DOHH2 (cell line): ENCODE results near the gene BCAR3.

ENCODE experiments used
- H3F3A ChIP-seq: fragments of 200-600 bp; sonication (generic), shearing (Covaris generic); 2 replicates; pipeline ENCODE4 v1.6.0; 2016; ENCODE audit warnings: antibody characterized with exemption, mild to moderate bottlenecking; ENCODE audit not compliant: control insufficient read depth, insufficient read depth
- H3K27ac ChIP-seq: fragments of 200-600 bp; sonication (generic); 2 replicates; pipeline ENCODE4 v1.5.1; 2014; ENCODE audit warnings: low read depth, mild to moderate bottlenecking, low read length, moderate library complexity
- H3K27me3 ChIP-seq: fragments of 200-600 bp; sonication (generic); 2 replicates; pipeline ENCODE4 v1.6.1; 2014; ENCODE audit warnings: mild to moderate bottlenecking, low read length, mixed read lengths; ENCODE audit not compliant: control insufficient read depth
- H3K36me3 ChIP-seq: fragments of 200-600 bp; sonication (generic); 2 replicates; pipeline ENCODE4 v1.6.1; 2014; ENCODE audit warnings: mild to moderate bottlenecking, low read length, moderate library complexity, mixed read lengths; ENCODE audit not compliant: control insufficient read depth
- H3K4me1 ChIP-seq: fragments of 200-600 bp; sonication (generic); 2 replicates; pipeline ENCODE4 v1.6.1; 2014; ENCODE audit warnings: mild to moderate bottlenecking, low read length, mixed read lengths; ENCODE audit not compliant: control insufficient read depth
- H3K4me2 ChIP-seq: fragments of 200-600 bp; sonication (generic); 2 replicates; pipeline ENCODE4 v1.6.0; 2014; ENCODE audit warnings: mild to moderate bottlenecking, low read length, moderate library complexity
- H3K4me3 ChIP-seq: fragments of 200-600 bp; sonication (generic); 2 replicates; pipeline ENCODE4 v1.5.1; 2014; ENCODE audit warnings: mild to moderate bottlenecking, low read length, mixed read lengths
- H3K79me2 ChIP-seq: fragments of 200-600 bp; sonication (generic); 2 replicates; pipeline ENCODE4 v1.6.1; 2014; ENCODE audit warnings: mild to moderate bottlenecking, low read length, mixed read lengths; ENCODE audit not compliant: control insufficient read depth
- H3K9me2 ChIP-seq: fragments of 200-600 bp; sonication (generic); replicated peaks from 2 replicates; pipeline ENCODE4 v1.6.1; 2014; ENCODE audit warnings: mild to moderate bottlenecking, low read length, mixed read lengths; ENCODE audit not compliant: control insufficient read depth
- H3K9me3 ChIP-seq: fragments of 200-600 bp; sonication (generic); 2 replicates; pipeline ENCODE4 v1.6.1; 2014; ENCODE audit warnings: antibody characterized with exemption, low read length, mixed read lengths; ENCODE audit not compliant: control insufficient read depth, insufficient read depth
- H4K20me1 ChIP-seq: fragments of 200-600 bp; sonication (generic); 2 replicates; pipeline ENCODE4 v1.6.0; 2014; ENCODE audit warnings: low read depth, mild to moderate bottlenecking, antibody characterized with exemption, low read length, moderate library complexity; ENCODE audit not compliant: control insufficient read depth, insufficient read depth
- CTCF ChIP-seq: fragments of 200-600 bp; sonication (generic); IDR thresholded peaks from one replicate; pipeline ENCODE4 v1.5.1; 2014; ENCODE audit warnings: antibody characterized with exemption, mild to moderate bottlenecking, low read depth, low read length; ENCODE audit not compliant: poor library complexity, severe bottlenecking
- EZH2phosphoT487 ChIP-seq: fragments of 200-600 bp; sonication (generic); IDR thresholded peaks from 2 replicates; pipeline ENCODE4 v1.6.1; 2017; ENCODE audit warnings: borderline replicate concordance, mild to moderate bottlenecking, antibody characterized with exemption, low read length, moderate library complexity, mixed read lengths

The BCAR3 gene

DNA sequence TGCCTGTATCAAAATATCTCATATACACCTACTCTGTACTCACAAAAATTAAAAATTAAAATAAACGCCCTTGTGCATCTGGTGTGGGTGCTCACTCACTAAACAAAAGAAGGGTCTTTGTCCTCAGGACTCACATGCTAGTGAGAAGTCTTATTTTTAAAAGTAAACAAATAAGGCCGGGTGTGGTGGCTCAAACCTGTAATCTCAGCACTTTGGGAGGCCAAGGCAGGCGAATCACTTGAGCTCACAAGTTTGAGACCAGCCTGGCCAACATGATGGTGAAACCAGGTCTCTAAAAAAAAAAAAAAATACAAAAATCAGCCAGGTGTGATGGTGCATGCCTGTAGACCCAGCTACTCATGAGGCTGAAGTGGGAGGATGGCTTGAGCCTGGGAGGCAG, 51.5 kb downstream of the BCAR3 start:
- H3K4me3 ChIP-seq: no peak overlapping the region
- H3K27me3 ChIP-seq: no peaks in the 10 kb centered on the region
- no peaks in the 10 kb centered on the region for H3K9me2 ChIP-seq
- peaks cover 11% of the 10 kb centered on the region for H3K4me1 ChIP-seq
- H3K79me2 ChIP-seq: peaks cover 79% of the 10 kb centered on the region
- TF ChIP-seq EZH2phosphoT487 (no peak), CTCF (no peak)
- H3K4me2 ChIP-seq: no peak overlapping the region
- peaks cover 14% of the 10 kb centered on the region; the same call in 1 of the 2 replicates for H4K20me1 ChIP-seq
- H3K27ac ChIP-seq: no peak overlapping the region
- peaks cover 12% of the 10 kb centered on the region for H3F3A ChIP-seq
- H3K36me3 ChIP-seq: peaks cover 65% of the 10 kb centered on the region
- H3K9me3 ChIP-seq: no peaks in the 10 kb centered on the region

DNA sequence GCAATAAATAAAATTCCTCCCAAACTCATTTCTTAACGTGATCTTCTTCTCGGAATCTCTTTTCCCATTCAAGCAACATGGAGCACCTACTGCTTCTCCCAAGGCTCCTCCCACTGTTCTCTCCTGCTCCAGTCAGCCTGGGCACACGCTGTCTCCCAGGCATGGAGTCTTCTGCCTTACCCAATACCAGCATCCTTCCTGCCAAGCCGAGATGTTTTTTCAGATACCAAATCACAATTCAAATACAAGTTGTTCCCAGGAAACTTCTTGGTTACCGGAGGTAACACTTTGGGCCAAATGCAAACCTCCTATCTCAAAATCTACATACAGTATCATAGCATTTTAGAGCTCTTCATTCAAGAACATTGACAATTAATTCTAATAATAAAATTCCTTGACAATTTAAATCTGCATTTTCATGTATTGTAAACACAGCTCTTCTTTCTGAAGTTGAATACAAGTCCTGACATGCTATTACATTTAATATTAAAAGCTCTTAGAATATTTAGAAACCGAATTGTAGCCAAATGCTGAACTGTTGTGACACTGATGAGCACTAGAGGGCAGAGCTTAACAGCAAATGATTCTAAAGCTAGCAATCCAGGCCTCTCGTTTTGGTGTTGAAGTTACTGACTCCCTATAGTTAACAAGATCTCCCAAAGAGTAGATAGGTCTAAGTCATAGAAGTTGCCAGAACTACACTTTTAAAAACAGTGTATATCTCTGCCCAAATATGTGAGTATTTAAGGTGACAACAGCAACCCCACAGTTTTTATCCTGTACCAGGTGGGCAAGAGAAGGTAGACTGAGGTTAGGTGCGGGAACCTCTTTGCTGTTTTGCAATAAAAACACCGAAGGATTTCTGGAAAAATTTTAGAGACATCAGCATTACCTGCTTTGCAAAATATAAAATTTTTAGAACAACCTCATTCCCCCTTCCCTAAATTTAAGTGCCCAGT, 52.3 kb downstream of the BCAR3 start:
- peaks cover 65% of the 10 kb centered on the region for H3K36me3 ChIP-seq
- H3K79me2 ChIP-seq: peaks cover 83% of the 10 kb centered on the region

DNA sequence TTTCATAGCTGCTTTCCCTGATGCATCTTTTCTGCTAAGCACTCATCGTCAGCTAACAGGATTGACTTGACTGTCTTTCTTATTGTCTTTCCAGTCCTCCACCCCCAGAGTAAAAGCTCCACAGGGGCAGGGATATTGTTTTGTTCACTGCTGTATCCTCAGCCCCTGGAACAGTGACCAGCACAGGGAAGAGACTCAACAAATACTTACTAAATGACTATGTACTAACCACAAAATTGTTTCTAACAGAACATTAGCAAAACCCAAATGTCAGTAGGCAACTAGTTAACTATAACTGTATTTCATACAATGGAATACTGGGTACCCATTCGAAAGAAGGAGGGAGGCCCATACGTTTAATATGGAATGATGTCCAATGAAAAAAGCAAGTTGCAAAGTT, 53.0 kb downstream of the BCAR3 start:
- Histone ChIP-seq H3K9me3 (no peaks in the 10 kb centered on the region), H3K79me2 (peaks cover 87% of the 10 kb centered on the region), H3K27ac (no peak overlapping the region), H3K4me3 (no peak overlapping the region), H3K36me3 (peaks cover 69% of the 10 kb centered on the region), H4K20me1 (peaks cover 20% of the 10 kb centered on the region; the same call in 1 of the 2 replicates), H3K27me3 (no peaks in the 10 kb centered on the region), H3F3A (peaks cover 12% of the 10 kb centered on the region), H3K4me2 (no peak overlapping the region), H3K4me1 (peaks cover 14% of the 10 kb centered on the region), H3K9me2 (no peaks in the 10 kb centered on the region)
- TF ChIP-seq CTCF (no peak), EZH2phosphoT487 (no peak)

More for the DNA sequence above, 52.3 kb downstream of the BCAR3 start:
- Histone ChIP-seq H3K9me2 (no peaks in the 10 kb centered on the region), H3F3A (peaks cover 12% of the 10 kb centered on the region), H3K27ac (no peak overlapping the region), H3K27me3 (no peaks in the 10 kb centered on the region), H3K4me3 (no peak overlapping the region), H4K20me1 (peaks cover 14% of the 10 kb centered on the region; the same call in 1 of the 2 replicates), H3K4me2 (no peak overlapping the region), H3K4me1 (peaks cover 11% of the 10 kb centered on the region), H3K9me3 (no peaks in the 10 kb centered on the region)
- no peak for TF ChIP-seq EZH2phosphoT487
- TF ChIP-seq CTCF: peak; percentile 83
